NAMALWA (cell line): ENCODE measurements around the gene IL2RA.
"Not testable (repeated sequence)": the region's sequence is repeated elsewhere in the genome, so short reads cannot be mapped to it uniquely, and the experiment has no call there.

ENCODE experiments used
- DNase-seq: peaks from one replicate; pipeline ENCODE4 v3.0.0-alpha.2; 2015; ENCODE audit warnings: low spot score

Gene IL2RA

DNA sequence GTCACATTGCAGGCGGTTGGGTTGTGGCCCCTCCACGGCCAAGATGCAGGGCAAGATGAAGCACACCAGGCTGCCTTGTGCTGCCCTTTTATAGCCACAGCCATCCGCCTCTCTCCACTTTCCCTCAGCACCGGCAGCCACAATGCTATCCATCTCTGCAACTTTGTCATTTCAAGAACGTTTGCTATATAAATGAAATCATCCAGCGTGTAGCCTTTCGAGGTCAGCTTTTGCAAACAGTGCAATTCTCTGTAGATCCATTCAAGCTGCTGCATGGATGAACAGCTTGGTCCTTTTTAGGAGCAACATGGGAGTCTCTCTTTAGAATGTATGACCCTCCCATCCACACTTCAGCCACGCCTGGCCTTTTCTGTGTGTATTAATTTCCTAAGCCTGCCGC, 78.4 kb downstream of the IL2RA start:
- DNase-seq: no peak

DNA sequence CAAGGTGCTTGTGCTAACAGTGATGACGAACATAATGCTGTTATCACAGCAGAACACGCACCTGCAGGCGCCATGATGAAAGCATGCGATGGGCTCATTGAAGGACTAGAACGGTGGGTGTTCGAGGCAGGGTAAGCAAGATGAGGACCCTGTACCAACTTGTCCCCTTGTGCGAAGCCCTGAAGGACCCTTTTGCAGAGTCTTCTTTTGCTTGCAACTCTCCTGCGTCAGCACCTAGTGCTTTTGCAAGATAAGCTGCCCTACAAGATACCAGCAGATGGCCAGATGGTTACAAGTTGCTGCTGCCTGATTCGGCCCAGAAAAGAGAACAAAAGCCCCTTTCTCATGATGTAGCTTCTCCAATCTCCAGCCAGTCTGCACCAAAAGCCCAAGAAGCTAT, 80.6 kb downstream of the IL2RA start:
- no peak for DNase-seq

DNA sequence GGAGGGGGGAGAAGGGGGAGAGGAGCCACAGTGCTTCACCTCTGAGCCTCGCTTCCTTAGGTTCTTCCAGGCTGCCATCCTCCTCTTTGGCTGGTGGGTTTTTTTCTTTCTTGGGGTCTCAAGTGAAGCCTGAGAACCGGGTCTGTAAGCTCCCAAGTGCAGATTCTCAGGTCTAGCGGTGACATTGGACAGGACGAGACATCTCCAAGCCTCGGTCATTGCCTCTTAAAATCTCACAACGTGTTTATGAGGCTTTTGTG, 84.0 kb downstream of the IL2RA start:
- DNase-seq: peak; percentile 44

DNA sequence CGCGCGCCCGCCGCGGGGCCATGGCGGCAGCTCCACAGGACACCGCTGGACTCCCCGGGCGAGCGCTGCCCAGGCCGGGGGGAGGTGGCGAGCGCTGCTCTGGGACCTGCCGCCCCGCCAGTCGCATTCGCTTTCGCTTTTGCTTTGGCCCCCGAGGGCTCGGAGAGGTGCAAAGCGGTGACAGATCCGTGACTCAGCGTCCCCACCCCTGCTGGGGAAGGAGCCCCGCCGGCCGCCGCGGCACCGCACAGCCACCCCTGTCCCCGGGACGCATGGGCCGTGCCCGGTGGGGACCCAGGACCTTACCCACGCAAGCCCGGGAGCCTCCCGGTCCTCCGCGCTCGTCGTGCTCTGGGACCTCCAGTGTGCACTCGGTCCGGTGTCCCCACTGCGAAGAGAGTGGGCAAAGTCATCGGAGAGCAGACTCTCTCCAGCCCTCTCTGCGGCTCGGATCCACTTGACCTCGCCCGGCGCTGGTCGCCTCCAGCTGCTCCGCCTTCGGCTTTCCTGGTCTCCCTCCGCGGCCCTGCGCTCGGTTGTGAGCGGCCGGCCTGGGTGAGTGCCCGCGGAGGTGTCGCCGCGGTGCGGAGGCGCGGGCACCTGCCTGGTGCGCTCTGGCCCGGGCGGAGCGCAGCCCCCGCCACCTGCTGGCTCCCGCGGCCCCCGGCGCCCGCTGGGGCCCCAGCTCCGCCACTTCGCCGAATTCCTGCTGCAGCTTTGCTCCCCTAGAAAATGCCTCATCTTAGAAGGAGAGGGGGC, 84.5 kb downstream of the IL2RA start, which contains the start of gene IL15RA:
Gene IL15RA (minus strand): TSS at position 73 of the 759 bp plus-strand sequence. CDS start 51 bp downstream, at position 22.
- DNase-seq: peak; percentile 88

DNA sequence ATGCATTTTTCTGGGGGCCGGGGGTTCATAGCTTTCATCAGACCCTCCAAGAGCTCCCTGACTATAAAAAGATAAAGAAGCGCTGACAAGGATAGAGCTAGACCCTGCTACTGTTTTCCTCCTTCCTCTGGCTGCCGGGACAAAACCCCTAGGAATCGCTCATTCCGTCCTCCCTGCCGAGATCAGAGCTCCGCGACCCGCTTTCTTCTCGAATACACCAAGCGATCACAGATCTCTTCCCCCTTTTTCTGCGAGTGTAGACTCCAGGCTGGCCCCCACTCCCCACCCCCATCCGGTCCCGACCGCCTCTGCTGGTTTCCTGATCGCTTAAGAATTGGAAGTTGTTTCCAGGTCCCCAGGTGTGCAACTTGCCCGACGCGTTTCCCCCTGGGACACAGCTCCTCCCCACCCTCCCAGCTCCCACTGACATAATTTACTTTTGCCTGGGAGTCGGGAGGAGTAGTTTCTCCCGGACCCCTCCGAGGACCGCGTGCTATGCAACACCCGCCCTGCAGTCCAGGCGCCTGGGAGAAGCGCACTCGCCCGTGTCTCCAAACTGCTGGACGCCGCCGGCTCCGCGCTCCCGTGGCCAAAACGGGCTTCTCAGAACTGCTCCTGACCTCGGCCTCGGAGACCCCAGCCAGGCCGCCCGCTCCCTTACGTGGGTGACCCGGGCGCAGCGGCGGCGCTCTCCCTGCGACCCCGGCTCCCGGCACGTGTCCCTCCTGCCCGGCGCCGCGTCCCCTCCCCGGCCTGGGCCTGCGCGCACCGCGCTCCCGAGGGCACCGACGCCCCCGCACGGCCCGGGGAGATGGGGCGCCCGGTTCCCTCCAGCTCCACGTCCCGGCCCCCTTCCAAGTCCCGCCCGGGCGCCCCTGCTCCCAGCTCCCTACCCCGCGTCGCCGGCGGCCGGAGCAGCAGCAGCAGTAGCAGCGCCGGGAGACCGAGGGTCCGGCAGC, 85.4 kb downstream of the IL2RA start:
- DNase-seq: peak; percentile 47

DNA sequence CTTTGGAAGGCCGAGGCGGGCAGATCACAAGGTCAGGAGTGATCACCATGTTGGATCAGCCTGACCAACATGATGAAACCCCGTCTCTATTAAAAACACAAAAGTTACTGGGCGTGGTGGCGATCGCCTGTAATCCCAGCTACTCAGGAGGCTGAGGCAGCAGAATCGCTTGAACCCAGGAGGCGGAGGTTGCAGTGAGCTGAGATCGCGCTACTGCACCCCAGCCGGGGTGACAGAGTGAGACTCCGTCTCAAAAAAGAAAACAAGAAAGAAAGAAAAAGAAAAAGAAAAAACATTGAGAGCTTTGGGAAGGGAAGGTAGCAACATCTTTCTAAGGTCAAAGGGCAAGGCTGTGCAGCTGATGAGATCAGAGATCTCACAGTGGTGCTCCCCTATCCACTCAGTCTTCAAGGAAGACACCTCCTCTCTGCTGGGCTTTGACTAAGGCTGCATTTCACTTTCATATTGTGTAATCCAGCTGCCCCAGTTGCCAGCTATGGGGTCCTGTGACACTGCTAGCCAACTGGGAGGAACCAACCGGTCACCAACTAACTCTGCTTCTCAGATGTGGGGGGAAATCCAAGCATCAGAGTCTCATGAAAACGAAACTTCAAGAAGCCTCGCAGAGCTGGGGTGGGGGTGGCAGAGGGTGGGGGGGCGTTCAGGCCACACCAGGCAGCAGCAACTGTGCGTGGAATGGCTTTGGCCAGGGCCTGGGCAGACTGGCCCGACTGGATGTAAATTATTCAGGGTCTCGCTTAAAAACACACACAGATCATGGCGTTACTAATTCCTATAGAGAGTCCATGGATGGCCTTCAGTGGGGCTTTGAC, 86.3 kb downstream of the IL2RA start:
- DNase-seq: peak; percentile 82

DNA sequence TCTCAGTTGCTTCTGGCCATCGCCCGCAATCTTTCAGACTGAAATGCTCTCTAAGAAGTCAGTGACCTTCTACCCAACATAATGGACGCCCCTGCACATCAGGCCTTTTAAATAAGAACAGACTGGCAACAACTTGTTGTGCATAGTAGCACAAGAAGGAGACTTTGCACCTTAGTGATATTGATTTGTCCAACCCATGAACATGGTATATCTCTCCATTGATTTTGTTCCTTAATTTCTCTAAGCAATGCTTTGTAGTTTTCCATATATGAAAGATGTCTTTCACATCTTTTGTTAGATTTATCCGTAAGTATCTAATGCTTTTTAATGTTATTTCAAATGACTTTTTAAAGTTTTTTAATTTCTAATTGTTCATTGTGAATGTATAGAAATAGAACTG, 89.1 kb downstream of the IL2RA start:
- no peak for DNase-seq

DNA sequence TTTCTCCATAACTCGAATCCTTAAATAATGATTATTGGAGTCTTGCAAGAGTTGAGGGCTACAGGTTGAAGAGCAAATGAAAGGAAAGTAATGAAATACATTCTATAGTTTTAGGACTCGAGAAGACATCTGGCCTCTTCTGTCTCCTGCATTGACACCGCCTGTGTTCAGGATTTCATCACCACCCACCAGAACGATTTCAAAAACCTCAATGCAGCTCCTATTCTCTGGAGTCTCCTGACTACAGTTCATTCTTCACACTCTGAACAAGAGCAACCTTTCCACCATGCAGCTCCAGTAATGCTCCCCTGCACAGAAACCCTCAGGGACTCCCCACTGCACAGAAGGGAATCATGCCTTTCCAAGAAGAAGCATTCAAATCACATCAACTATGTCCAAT, 90.3 kb downstream of the IL2RA start:
- no peak for DNase-seq

DNA sequence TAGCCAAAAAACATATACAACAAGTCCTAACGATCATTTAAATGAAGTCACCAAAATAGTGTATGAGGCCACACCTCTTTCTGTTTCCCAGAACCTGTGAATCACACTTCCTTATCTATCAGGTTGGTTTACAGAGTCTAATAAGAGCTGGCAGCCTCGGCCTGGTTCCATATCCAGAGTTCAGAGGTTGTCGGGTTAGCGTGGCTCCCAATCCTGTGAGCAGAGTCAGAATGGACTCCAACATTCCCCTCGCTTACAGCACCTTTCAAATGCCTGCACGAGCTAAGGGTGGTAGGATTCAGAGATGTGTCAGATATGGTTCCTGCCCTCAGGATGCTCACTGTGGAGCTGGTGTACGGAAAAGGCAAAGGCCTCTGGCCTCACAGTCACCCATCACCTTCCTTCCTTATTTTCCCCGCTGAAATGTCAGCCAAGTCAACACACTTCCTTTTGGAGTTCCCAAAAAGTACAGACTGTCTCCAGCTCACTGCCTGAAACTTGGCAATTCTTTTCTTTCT, 90.8 kb downstream of the IL2RA start:
- no peak for DNase-seq

DNA sequence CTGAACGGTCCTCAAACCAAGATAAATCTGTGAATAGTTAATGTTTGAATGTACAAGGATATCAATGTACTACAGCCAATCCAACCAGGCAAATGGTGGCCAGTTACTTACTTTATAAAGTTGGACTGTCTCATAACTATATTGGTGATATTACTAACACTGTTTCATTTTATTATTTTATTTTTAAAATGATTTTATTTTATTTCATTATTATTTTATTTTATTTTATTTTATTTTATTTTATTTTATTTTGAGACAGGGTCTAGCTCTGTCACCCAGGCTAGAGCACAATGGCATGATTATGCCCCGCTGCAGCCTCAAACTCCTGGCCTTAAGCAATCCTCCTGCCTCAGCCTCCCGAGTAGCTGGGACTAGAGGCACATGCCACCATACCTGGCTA, 91.6 kb downstream of the IL2RA start:
- no peak for DNase-seq

DNA sequence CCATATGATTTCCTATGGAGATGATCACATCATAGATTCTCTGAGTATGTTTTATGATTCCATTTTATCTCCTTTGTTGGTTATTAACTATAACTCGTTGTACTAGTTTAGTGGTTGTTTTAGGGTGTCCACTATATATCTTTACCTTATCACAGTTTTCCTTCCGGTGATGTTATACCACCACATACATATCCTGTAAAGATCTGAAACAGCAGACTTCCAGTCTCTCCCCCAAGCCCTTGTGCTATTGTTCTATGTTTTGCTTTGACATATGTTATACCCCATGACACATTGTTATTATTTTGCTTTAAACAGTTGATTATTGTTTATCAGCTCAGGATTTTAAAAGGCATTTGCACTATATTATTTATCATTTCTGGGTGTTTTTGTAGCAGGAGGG, 92.1 kb downstream of the IL2RA start:
- DNase-seq: no peak

DNA sequence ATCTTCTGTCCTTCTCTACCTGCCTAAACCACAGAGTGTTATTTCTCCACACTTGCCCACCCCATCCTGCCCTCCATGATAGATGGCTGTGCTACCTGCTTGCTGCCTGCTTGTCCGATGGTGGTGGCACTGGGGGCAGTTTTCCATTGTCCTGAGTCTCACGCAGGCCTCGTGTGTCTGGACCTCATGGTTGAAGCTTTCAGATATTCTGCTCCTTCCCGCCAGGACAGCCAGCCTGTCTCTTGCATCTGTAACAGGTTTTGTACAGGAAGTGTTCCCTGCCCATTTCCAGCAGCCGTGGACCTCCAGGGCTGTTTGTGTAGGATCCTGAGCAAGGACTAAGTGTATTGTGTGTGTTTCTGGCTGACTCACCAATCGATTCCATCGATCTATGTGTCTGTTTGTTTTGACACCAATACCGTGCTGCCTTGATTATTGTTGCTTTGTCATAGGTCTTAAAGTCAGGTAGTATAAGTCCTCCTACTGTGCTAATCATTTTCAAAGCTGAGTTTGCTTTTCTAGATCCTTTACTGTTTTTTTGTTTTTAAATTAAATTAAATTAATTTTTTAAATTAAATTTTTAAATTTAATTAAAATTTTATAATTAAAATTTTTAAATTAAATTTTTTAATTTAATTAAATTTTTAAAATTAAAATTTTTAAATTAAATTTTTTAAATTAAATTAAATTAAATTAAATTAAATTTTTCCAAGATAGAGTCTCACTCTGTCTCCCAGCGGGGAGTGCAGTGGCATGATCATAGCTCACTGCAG, 93.3 kb downstream of the IL2RA start:
- no peak for DNase-seq

DNA sequence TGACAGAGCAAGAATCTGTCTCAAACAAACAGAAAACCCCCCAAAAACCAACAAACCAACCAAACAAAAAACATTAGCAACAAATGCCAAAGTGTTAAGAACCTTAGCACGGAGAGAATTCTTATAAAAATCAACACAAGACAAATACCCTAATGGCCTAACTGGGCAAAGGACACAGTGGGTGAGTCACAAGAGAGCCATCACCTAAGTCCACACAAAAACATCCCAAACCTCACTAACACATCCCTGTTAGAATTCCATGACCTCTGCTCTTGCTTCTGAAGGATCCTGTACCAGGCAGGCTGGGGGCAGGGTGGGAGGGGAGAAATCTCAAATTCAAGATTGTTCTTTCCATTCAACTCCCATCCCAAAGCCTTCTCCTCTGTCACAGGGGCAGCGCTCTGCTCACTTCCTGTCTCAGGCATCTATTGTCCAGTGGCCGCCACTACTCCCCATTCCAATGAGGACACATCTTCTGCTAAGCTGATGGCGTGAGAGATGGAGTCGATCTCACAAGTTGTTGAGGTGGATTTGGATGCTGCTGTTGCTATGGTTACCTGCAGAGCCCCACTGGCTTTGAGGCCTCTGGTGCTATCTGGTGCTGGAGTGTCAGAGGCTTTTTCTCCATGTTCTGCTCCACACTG, 94.0 kb downstream of the IL2RA start:
- DNase-seq: no peak

DNA sequence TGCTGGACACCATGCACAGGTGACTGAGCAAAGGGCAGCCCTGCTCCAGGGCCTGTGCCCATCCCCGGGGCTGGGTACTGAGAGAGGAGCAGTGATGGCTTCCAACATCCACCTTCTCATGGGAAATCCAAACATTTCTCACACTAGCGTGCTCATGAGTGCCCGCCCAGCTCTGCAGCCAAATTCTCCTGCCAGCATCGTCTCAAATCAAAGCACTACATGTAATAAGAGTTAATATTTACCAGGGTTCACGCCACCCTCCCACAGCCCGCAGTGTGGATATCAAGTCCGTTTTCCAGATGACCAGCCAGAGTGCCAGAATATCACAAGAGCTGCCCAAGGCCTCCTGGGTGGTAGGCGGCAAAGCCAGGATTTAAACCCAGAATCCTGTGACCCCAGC, 96.9 kb downstream of the IL2RA start:
- no peak for DNase-seq

DNA sequence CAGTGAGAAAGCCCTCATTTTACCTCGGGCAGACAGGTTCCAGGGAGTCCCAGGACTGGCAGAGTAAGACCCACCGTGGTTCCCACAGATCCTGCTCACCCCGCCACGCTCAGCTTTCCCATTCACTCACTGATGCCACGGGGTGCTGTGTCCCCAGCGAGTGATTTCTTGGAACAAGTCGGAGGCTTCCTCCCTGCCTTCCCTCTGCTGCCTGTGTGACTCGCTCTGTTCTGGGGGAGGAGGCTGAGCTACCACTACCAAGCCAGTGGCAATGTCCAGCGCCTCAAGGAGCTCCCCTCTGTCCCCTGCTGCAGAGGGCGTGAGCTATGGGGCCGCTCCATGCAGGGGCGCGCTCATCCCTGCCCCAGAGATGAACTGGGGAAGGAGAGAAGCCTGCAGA, 97.4 kb downstream of the IL2RA start:
- no peak for DNase-seq

DNA sequence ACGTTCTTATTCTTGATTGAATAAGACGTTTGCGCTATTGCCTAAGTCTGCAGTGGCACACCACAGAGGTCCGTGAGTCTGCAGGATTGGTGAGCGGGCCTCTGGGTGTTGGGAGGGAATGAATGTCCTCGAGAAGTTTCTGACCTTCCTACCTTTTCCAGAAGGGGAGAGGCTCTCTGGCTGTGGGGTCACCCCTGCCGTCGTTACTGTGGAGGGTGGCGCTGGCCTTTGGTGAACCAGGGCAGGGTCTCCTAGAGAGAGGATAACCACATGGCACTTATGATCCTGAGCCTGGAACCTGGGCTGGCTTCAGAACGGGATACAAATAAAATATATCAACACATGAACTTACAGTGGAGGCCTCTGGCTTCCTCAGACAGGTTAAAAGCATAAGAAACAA, 98.6 kb downstream of the IL2RA start:
- no peak for DNase-seq

DNA sequence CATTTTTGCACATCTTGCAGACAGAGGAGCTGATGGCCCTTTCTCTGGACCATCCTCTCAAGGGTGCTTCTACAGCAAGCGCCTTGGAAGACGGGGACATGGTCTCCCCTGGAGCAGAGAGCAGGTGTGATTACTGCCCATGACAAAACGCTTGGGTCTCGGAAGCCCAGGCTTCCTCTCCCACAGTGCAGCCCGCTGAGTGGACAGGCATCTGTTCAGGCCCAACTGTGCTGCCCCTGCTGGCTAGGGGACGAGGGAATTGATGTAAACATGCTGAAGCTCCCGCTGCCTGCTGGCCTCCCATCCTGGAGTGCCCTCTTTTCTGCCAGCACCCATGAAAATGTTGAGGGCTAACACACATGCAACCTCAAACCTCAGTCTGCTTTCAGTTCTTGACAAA, 99.1 kb downstream of the IL2RA start:
- DNase-seq: no peak

DNA sequence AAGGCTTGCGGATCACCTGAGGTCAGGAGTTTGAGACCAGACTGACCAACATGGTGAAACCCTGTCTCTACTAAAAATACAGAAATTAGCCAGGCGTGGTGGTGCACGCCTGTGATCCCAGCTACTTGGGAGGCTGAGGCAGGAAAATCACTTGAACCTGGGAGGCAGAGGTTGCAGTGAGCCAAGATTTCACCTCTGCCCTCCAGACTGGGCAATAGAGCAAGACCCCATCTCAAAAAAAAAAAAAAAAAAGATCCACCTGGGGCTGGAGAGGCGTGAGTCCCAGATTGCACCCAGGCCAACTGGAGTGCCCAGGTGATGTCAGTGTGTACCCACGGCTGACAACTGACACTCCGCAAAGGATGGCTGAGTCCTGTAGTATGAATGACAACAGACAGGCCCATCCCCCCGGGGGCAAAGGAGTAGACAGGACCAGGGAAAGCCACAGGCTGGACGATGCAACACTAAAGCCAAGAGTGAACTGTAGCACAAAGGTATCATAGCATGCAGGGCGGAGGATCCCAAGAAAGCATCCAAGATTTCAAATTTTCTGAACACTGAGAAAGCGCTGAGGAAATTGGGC, 99.7 kb downstream of the IL2RA start:
- not testable (repeated sequence) for DNase-seq

DNA sequence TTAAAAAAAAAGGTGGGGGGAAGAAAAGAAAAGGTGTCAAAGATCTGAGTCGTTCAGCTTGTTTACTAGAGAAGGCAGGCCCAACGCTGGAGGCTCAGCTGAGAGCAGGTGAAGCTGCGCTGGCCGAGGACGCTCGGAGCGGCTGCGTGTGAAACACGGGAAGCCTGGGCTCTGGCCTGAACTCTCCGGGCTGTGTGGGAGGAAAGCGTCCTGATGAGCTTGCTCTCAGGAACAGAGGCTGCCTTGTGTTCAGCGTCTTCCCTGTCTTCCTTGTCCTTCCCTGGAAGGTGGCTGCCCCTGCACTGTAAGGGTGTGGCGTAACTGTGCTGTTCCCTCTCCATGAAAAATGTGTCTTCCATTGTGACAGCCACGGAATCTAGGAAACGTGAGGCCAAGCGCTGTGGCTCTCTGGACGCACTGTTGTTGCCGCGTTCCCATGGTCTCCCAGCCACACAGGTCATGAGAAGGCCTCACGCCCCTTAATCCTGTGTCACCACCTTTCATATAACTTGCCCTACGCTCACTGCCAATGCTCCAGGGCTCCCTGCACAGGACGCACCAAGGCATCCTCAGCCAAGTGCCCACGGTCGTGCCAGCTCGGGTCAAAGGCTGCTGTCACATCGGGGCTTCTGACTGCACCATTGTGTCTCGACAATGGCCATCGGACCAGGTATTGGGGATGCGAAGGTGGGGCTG, 100.6 kb downstream of the IL2RA start:
- DNase-seq: no peak

DNA sequence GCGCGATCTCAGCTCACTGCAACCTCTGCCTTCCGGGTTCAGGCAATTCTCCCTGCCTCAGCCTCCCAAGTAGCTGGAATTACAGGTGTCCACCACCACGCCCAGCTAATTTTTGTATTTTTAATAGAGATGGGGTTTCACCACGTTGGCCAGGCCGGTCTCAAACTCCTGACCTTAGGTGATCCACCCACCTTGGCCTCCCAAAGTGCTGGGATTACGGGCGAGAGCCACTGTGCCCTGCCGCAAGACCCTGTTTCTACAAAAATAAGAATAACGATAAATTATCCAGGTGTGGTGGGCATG, 101.2 kb downstream of the IL2RA start:
- DNase-seq: not testable (repeated sequence)
